Measurements from ENCODE around the gene SHISA5.

DNA sequence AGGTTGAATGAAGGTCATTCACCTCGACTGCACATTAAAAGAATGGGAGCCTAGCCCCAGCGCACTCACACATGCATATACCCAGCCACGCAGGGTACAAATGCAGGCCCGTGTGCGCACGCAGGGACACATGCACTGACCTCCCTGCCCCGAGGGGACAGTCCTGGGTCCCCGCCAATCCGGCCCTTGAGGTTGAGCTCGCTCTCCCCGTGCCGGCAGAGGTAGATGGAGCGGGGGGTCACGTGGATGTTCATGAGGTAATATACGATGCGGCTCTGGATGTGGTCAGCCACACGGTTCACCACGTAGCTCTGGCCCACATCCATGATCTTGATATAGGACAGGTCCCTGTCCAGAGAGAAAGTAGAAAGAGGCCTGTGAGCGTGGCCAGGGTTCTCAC is 32.1 kb upstream of the SHISA5 start:
- TF ChIP-seq CTCF (IDR thresholded peaks at IDR 0.05; ENCODE audit: poor library complexity) (no peak), EZH2 (IDR thresholded peaks at IDR 0.05; ENCODE audit: borderline replicate concordance) (no peak), EZH2phosphoT487 (IDR thresholded peaks at IDR 0.05; ENCODE audit: low read depth, severe bottlenecking, unreplicated experiment) (no peak)
